Small intestine (tissue), 7 donors: ENCODE data around the gene ARHGEF16. TPM values are rescaled to one million over a fixed set of nuclear protein-coding genes. Genes with fewer than 3 reads are reported as not detected.

ENCODE experiments used
- DNase-seq, 2 donors: peaks; one replicate each; pipeline versions ENCODE4 v3.0.0 to v3.0.0-alpha.2; 2013
- FAIRE-seq: peaks from 2 replicates; lab custom pipeline; 2012; peaks lifted over from hg19 to GRCh38; lab: Jason Lieb, UNC
- H3K27ac ChIP-seq, 3 donors: one replicate each; pipeline ENCODE4 v1.5.1; 2013; ENCODE audit warnings: low read length in 2 of 3, mild to moderate bottlenecking in 2 of 3, control low read depth in 1 of 3, inconsistent platforms in 1 of 3, low read depth in 1 of 3, moderate library complexity in 1 of 3
- H3K27me3 ChIP-seq, 3 donors: one replicate each; pipeline ENCODE4 v1.6.1; 2013; ENCODE audit warnings: low read length in 3 of 3, inconsistent platforms in 1 of 3; ENCODE audit not compliant: control insufficient read depth in 3 of 3, insufficient read depth in 3 of 3
- H3K36me3 ChIP-seq, 3 donors: one replicate each; pipeline ENCODE4 v1.6.1; 2013; ENCODE audit warnings: low read length in 3 of 3, inconsistent platforms in 1 of 3, low read depth in 1 of 3, mild to moderate bottlenecking in 1 of 3, moderate library complexity in 1 of 3; ENCODE audit not compliant: control insufficient read depth in 3 of 3, insufficient read depth in 2 of 3
- H3K4me1 ChIP-seq, 3 donors: one replicate each; pipeline ENCODE4 v1.6.1; 2013; ENCODE audit warnings: low read length in 2 of 3, inconsistent platforms in 1 of 3, low read depth in 1 of 3, mild to moderate bottlenecking in 1 of 3, moderate library complexity in 1 of 3; ENCODE audit not compliant: control insufficient read depth in 3 of 3, insufficient read depth in 2 of 3
- H3K4me3 ChIP-seq, 3 donors: one replicate each; pipeline ENCODE4 v1.5.1; 2013; ENCODE audit warnings: low read length in 3 of 3, control low read depth in 1 of 3, inconsistent platforms in 1 of 3, low read depth in 1 of 3, mild to moderate bottlenecking in 1 of 3, moderate library complexity in 1 of 3
- H3K9me3 ChIP-seq, 2 donors: one replicate each; pipeline ENCODE4 v1.6.1; 2013; ENCODE audit warnings: low read depth in 1 of 2, low read length in 1 of 2; ENCODE audit not compliant: control insufficient read depth in 2 of 2, insufficient read depth in 1 of 2
- WGBS, 3 donors: extraction: QIAGEN DNeasy Blood & Tissue Kit; methylation state at CpG; one replicate each; pipeline ENCODE4 v1.1.7; 2013; 5-methylcytosine and 5-hydroxymethylcytosine counted together
- polyA plus RNA-seq, 4 donors: library from polyadenylated mRNA; stranded (reverse) in 3 of 4; unstranded in 1 of 4; fragments of 200-250 nt in 3 of 4; fragments of 120-200 nt in 1 of 4; gene quantifications; one replicate each; pipeline versions ENCODE4 v1.2.1 to v1.2.3, GENCODE V29; 2013
- donor health status: healthy with polysubstance abuse.
- donor health status: control.
- donor health status: control.
- donor health status: Bipolar disorder and iron deficiency.
- donor health status: healthy.

The ARHGEF16 gene
- polyA plus RNA-seq, 4 donors = 31.0 to 121 (median 83.7) TPM

GRCh38 chr1:3463891-3464648 lies 9.6 kb downstream of the ARHGEF16 start:
- Histone ChIP-seq H3K27ac (no peak overlapping the region), H3K4me3 (no peak overlapping the region), H3K9me3 (no peaks in the 10 kb centered on the region), H3K4me1 (peaks cover 0 to 27% (median 0%) of the 10 kb centered on the region in 3 donors), H3K36me3 (peaks cover 3 to 83% (median 5%) of the 10 kb centered on the region in 3 donors), H3K27me3 (no peaks in the 10 kb centered on the region)
- no peak for FAIRE-seq
- 83 to 89% (median 88%) methylated on average over 21 of the region's 21 CpGs for WGBS, 3 donors
- DNase-seq = no peak

- Histone ChIP-seq H3K36me3 (peaks cover 3 to 88% (median 5%) of the 10 kb centered on the region in 3 donors), H3K27ac (no peak overlapping the region), H3K9me3 (no peaks in the 10 kb centered on the region), H3K27me3 (no peaks in the 10 kb centered on the region), H3K4me1 (peaks cover 0 to 21% (median 0%) of the 10 kb centered on the region in 3 donors), H3K4me3 (no peak overlapping the region)
- DNase-seq (no peak), FAIRE-seq (no peak)
- 89 to 98% (median 89%) methylated on average over 11 of the region's 11 CpGs for WGBS, 3 donors
These were observed 10.2 kb downstream of the ARHGEF16 start for GRCh38 chr1:3464649-3465025.

GRCh38 chr1:3465091-3465934 lies 10.8 kb downstream of the ARHGEF16 start:
- no peak for DNase-seq
- no peak overlapping the region for H3K4me3 ChIP-seq
- FAIRE-seq = no peak
- no peaks in the 10 kb centered on the region for H3K27me3 ChIP-seq
- 80 to 87% (median 86%) methylated on average over 26 to 28 of the region's 28 CpGs for WGBS, 3 donors
- peaks cover 3 to 94% (median 5%) of the 10 kb centered on the region in 3 donors for H3K36me3 ChIP-seq
- H3K27ac ChIP-seq = no peak overlapping the region
- no peaks in the 10 kb centered on the region for H3K9me3 ChIP-seq
- peaks cover 0 to 14% (median 0%) of the 10 kb centered on the region in 3 donors for H3K4me1 ChIP-seq

GRCh38 chr1:3465935-3466321 lies 11.5 kb downstream of the ARHGEF16 start:
- Histone ChIP-seq H3K9me3 (no peaks in the 10 kb centered on the region), H3K4me3 (no peak overlapping the region), H3K27ac (no peak overlapping the region), H3K27me3 (no peaks in the 10 kb centered on the region), H3K4me1 (peaks cover 0 to 13% (median 0%) of the 10 kb centered on the region in 3 donors), H3K36me3 (peaks cover 3 to 96% (median 5%) of the 10 kb centered on the region in 3 donors)
- DNase-seq = no peak
- no peak for FAIRE-seq
- WGBS, 3 donors = 69 to 93% (median 80%) methylated on average over 17 of the region's 17 CpGs

- Histone ChIP-seq H3K27ac (no peak overlapping the region), H3K4me3 (no peak overlapping the region), H3K27me3 (no peaks in the 10 kb centered on the region), H3K9me3 (no peaks in the 10 kb centered on the region), H3K4me1 (peaks cover 0 to 13% (median 0%) of the 10 kb centered on the region in 3 donors), H3K36me3 (peaks cover 3 to 96% (median 5%) of the 10 kb centered on the region in 3 donors)
- no peak for DNase-seq
- 84 to 90% (median 89%) methylated on average over 16 of the region's 16 CpGs for WGBS, 3 donors
- FAIRE-seq = no peak
These were observed 12.1 kb downstream of the ARHGEF16 start for GRCh38 chr1:3466366-3467075.

- H3K27ac ChIP-seq = no peak overlapping the region
- WGBS, 3 donors = 82 to 86% (median 83%) methylated on average over 33 to 35 of the region's 35 CpGs
- no peak for DNase-seq
- no peak overlapping the region for H3K4me3 ChIP-seq
- H3K27me3 ChIP-seq = no peaks in the 10 kb centered on the region
- no peaks in the 10 kb centered on the region for H3K9me3 ChIP-seq
- H3K36me3 ChIP-seq = peaks cover 3 to 97% (median 5%) of the 10 kb centered on the region in 3 donors
- no peak for FAIRE-seq
- peaks cover 0 to 16% (median 0%) of the 10 kb centered on the region in 3 donors for H3K4me1 ChIP-seq
These were observed 12.9 kb downstream of the ARHGEF16 start for GRCh38 chr1:3467096-3468036.

GRCh38 chr1:3468236-3469103 lies 14.0 kb downstream of the ARHGEF16 start:
- peaks cover 0 to 16% (median 0%) of the 10 kb centered on the region in 3 donors for H3K4me1 ChIP-seq
- no peaks in the 10 kb centered on the region for H3K9me3 ChIP-seq
- H3K27ac ChIP-seq = no peak overlapping the region
- H3K36me3 ChIP-seq = peaks cover 3 to 97% (median 9%) of the 10 kb centered on the region in 3 donors
- FAIRE-seq (no peak), DNase-seq (no peak)
- no peak overlapping the region for H3K4me3 ChIP-seq
- H3K27me3 ChIP-seq = no peaks in the 10 kb centered on the region
- WGBS, 3 donors = 82 to 87% (median 83%) methylated on average over 27 to 34 of the region's 34 CpGs
